Measurements from ENCODE around the gene CYP1B1.

DNA sequence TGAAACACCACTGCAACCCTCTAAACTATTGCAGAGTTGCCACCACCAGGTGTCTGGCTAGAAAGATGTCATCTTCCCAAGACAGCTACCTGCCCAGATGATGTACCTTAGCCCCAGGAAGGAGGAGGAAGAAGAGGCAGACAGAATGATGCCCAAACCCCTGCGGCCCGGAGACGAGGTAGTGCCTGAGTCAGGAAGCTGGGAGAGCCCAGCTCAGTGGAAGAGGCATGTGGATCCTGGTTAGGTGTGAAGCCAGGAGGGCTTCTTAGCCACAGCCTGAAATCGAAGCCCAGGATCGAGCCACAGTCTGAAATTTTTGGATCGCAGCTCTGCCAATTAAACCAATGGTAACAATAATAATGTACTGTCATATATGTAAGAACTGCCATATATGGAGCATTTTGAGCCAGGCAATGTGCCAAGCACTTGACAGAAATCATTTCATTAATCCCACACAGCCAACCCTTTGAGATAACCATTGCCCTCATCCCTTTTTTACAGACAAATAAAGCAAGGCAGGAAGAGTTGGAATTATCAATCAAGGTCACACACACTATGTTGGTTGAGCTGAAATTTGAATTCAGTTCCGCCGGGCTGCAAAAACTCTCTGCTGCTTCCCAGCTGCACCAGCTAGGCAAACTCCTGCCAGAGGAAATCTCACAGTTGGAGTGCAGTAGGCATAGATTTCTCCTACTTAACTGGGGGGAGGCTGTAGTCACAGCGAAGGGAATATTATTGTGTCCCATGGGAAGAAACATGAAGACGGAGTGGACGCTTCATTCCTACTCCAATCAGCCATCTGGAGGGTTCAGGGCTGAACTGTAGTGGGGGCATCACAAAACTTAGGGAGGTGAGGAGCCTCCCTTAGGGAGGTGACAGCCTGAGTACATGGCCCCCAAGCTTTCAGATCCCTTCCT lies 19.4 kb upstream of the CYP1B1 start:
- TF ChIP-seq, protein P1, sequence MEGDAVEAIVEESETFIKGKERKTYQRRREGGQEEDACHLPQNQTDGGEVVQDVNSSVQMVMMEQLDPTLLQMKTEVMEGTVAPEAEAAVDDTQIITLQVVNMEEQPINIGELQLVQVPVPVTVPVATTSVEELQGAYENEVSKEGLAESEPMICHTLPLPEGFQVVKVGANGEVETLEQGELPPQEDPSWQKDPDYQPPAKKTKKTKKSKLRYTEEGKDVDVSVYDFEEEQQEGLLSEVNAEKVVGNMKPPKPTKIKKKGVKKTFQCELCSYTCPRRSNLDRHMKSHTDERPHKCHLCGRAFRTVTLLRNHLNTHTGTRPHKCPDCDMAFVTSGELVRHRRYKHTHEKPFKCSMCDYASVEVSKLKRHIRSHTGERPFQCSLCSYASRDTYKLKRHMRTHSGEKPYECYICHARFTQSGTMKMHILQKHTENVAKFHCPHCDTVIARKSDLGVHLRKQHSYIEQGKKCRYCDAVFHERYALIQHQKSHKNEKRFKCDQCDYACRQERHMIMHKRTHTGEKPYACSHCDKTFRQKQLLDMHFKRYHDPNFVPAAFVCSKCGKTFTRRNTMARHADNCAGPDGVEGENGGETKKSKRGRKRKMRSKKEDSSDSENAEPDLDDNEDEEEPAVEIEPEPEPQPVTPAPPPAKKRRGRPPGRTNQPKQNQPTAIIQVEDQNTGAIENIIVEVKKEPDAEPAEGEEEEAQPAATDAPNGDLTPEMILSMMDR (IDR thresholded peaks at IDR 0.05), result no peak
- no peak for TF ChIP-seq POLR2A (IDR thresholded peaks at IDR 0.05)

Data from esophagus squamous epithelium (tissue), 4 donors.